GM12878 (cell line): ENCODE data around the gene SLC7A5.

ENCODE experiments used
- EED ChIP-seq: sonication (generic); IDR thresholded peaks from 2 replicates; pipeline ENCODE4 v1.6.1; 2016; ENCODE audit warnings: antibody characterized with exemption, low read depth
- EGR1 ChIP-seq, 2 experiments: IDR thresholded peaks; 1 replicate in 1 of 2; 2 replicates in 1 of 2; pipeline ENCODE4 v1.6.1; 2011 to 2012; ENCODE audit warnings: low read depth in 2 of 2, low read length in 2 of 2, borderline replicate concordance in 1 of 2, mild to moderate bottlenecking in 1 of 2, moderate library complexity in 1 of 2
- EP300 ChIP-seq, 2 experiments: fragments of 150-350 bp in 1 of 2; IDR thresholded peaks; 2 replicates each; pipeline ENCODE4 v1.6.1; 2011 to 2012; ENCODE audit warnings: low read depth in 2 of 2, low read length in 2 of 2, borderline replicate concordance in 1 of 2, improper control_type of control experiment in 1 of 2, inconsistent platforms in 1 of 2; ENCODE audit not compliant: control insufficient read depth in 1 of 2
- EZH2 ChIP-seq: IDR thresholded peaks from 2 replicates; pipeline ENCODE4 v1.6.1; 2012; ENCODE audit warnings: low read depth, mild to moderate bottlenecking, control low read depth, inconsistent platforms, low read length, borderline replicate concordance; ENCODE audit not compliant: control insufficient read depth
- FOXK2 ChIP-seq: fragments of 450-650 bp; IDR thresholded peaks from 2 replicates; pipeline ENCODE4 v1.6.1; 2017; ENCODE audit warnings: mild to moderate bottlenecking, moderate library complexity
- NR2C1 ChIP-seq: fragments of 450-650 bp; IDR thresholded peaks from 2 replicates; pipeline ENCODE4 v1.6.1; 2017; ENCODE audit warnings: antibody characterized with exemption, mild to moderate bottlenecking, moderate library complexity
- POLR2A ChIP-seq: IDR thresholded peaks from 2 replicates; pipeline ENCODE4 v1.6.1; 2011; ENCODE audit warnings: low read depth, mild to moderate bottlenecking, low read length
- POLR2AphosphoS5 ChIP-seq: IDR thresholded peaks from 2 replicates; pipeline ENCODE4 v1.6.1; 2011; ENCODE audit warnings: mild to moderate bottlenecking, low read length, inconsistent platforms
- SMC3 ChIP-seq: IDR thresholded peaks from 2 replicates; pipeline ENCODE4 v1.6.1; 2011; ENCODE audit warnings: low read length, improper control_type of control experiment, borderline replicate concordance
- SPI1 ChIP-seq: IDR thresholded peaks from 2 replicates; pipeline ENCODE4 v1.6.1; 2011; ENCODE audit warnings: low read depth, mild to moderate bottlenecking, low read length, moderate library complexity, borderline replicate concordance; ENCODE audit not compliant: insufficient read depth
- SRF ChIP-seq, 2 experiments: IDR thresholded peaks; 2 replicates each; pipeline ENCODE4 v1.6.1; 2011; ENCODE audit warnings: low read depth in 2 of 2, low read length in 2 of 2, mild to moderate bottlenecking in 1 of 2, moderate library complexity in 1 of 2
- TF ChIP-seq, protein P1 (sequence below), 3 experiments: IDR thresholded peaks in 2 of 3; conservative IDR thresholded peaks in 1 of 3; 2 replicates each; pipeline ENCODE4 v1.5.1; 2011; ENCODE audit warnings: low read depth in 3 of 3, low read length in 3 of 3, mild to moderate bottlenecking in 3 of 3, control low read depth in 2 of 3, moderate library complexity in 2 of 3, inconsistent platforms in 1 of 3, mixed read lengths in 1 of 3; ENCODE audit not compliant: control insufficient read depth in 2 of 3, insufficient read depth in 1 of 3; ENCODE audit errors: extremely low read depth in 1 of 3
- TF ChIP-seq, protein P2 (sequence below): IDR thresholded peaks from 2 replicates; pipeline ENCODE4 v1.6.1; 2011; ENCODE audit warnings: mild to moderate bottlenecking, low read depth, low read length, moderate library complexity; ENCODE audit not compliant: insufficient replicate concordance
- TF ChIP-seq, protein P3 (sequence below): IDR thresholded peaks from 2 replicates; pipeline ENCODE4 v1.6.1; 2011; ENCODE audit warnings: low read depth, mild to moderate bottlenecking, low read length, moderate library complexity, borderline replicate concordance; ENCODE audit errors: extremely low read depth

DNA sequence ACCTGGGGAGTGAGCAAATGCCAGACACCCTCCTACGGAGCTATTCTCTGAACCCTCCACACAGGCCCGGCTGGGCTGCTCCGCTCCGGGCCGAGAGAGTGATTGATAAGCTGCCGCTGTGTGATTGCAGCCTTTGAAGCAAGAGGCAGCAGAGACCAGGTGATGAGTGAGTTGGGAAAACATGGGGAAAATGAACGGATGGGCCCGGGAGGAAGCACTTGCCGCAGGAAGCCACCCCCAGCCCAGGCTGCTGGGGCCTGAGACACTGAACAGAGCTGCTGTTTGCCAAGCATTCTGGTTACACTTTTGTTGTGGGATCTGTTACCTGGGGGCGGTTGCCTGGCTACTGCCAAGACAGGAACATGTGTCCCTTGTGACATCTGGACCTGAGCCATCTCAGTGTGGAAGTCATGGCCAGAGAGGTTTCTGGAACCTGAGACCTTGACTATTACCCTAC lies 57.1 kb downstream of the SLC7A5 start:
- TF ChIP-seq, protein P1, sequence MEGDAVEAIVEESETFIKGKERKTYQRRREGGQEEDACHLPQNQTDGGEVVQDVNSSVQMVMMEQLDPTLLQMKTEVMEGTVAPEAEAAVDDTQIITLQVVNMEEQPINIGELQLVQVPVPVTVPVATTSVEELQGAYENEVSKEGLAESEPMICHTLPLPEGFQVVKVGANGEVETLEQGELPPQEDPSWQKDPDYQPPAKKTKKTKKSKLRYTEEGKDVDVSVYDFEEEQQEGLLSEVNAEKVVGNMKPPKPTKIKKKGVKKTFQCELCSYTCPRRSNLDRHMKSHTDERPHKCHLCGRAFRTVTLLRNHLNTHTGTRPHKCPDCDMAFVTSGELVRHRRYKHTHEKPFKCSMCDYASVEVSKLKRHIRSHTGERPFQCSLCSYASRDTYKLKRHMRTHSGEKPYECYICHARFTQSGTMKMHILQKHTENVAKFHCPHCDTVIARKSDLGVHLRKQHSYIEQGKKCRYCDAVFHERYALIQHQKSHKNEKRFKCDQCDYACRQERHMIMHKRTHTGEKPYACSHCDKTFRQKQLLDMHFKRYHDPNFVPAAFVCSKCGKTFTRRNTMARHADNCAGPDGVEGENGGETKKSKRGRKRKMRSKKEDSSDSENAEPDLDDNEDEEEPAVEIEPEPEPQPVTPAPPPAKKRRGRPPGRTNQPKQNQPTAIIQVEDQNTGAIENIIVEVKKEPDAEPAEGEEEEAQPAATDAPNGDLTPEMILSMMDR (IDR thresholded peaks at IDR 0.05 in 2 of 3, conservative IDR thresholded peaks at IDR 0.05 in 1 of 3; ENCODE audit: control insufficient read depth in 2 of 3, extremely low read depth in 1 of 3, insufficient read depth in 1 of 3, low read depth in 3 of 3, low read length in 3 of 3): no peak
- no peak for TF ChIP-seq SMC3
- TF ChIP-seq NR2C1: no peak
- no peak for TF ChIP-seq EP300 (IDR thresholded peaks at IDR 0.05; ENCODE audit: borderline replicate concordance in 1 of 2, control insufficient read depth in 1 of 2, low read depth in 2 of 2, low read length in 2 of 2)
- TF ChIP-seq, protein P2, sequence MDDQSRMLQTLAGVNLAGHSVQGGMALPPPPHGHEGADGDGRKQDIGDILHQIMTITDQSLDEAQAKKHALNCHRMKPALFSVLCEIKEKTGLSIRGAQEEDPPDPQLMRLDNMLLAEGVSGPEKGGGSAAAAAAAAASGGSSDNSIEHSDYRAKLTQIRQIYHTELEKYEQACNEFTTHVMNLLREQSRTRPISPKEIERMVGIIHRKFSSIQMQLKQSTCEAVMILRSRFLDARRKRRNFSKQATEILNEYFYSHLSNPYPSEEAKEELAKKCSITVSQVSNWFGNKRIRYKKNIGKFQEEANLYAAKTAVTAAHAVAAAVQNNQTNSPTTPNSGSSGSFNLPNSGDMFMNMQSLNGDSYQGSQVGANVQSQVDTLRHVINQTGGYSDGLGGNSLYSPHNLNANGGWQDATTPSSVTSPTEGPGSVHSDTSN: no peak
- no peak for TF ChIP-seq EED
- TF ChIP-seq POLR2A: no peak
- TF ChIP-seq EZH2: no peak
- no peak for TF ChIP-seq FOXK2
- no peak for TF ChIP-seq SRF (IDR thresholded peaks at IDR 0.05; ENCODE audit: low read depth in 2 of 2, low read length in 2 of 2)
- TF ChIP-seq, protein P3, sequence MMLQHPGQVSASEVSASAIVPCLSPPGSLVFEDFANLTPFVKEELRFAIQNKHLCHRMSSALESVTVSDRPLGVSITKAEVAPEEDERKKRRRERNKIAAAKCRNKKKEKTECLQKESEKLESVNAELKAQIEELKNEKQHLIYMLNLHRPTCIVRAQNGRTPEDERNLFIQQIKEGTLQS: no peak
- no peak for TF ChIP-seq EGR1 (IDR thresholded peaks at IDR 0.05; ENCODE audit: borderline replicate concordance in 1 of 2, low read depth in 2 of 2, low read length in 2 of 2)
- no peak for TF ChIP-seq POLR2AphosphoS5
- no peak for TF ChIP-seq SPI1
